ENCODE data around the gene PRKCZ.

PRKCZ gene

GRCh38 chr1:2024887-2025286 is 25.3 kb upstream of the PRKCZ start:
- DNase-seq = no peak

- DNase-seq = no peak
Observed at GRCh38 chr1:2025491-2025981, 24.7 kb upstream of the PRKCZ start.

DNA sequence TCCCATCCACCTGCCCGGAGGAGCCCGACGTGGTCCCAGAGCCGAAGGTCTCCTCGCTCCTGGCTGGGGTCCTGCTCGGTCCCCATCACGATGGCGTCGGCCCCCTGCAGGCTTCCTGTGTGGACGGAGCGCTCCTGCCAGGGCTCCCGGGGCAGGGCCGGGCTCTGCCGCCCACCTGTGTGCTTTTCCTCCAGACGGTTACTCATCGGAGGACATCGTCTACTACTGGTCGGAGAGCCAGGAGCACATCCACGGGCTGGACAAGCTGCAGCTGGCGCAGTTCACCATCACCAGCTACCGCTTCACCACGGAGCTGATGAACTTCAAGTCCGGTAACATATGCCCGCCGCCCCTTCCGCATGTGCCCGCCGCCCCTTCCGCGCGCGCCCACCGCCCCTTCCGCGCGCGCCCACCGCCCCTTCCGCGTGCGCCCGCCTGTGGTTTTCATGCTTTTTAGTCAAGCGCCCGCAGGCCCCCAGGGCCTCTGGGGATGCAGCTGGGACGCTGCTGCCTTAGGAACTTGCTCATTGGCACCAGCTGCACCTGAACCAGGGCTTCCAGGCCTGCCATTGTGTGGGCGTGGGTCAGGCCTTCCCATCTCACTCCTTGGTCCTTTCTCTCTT is 22.1 kb upstream of the PRKCZ start:
- DNase-seq = no peak

DNA sequence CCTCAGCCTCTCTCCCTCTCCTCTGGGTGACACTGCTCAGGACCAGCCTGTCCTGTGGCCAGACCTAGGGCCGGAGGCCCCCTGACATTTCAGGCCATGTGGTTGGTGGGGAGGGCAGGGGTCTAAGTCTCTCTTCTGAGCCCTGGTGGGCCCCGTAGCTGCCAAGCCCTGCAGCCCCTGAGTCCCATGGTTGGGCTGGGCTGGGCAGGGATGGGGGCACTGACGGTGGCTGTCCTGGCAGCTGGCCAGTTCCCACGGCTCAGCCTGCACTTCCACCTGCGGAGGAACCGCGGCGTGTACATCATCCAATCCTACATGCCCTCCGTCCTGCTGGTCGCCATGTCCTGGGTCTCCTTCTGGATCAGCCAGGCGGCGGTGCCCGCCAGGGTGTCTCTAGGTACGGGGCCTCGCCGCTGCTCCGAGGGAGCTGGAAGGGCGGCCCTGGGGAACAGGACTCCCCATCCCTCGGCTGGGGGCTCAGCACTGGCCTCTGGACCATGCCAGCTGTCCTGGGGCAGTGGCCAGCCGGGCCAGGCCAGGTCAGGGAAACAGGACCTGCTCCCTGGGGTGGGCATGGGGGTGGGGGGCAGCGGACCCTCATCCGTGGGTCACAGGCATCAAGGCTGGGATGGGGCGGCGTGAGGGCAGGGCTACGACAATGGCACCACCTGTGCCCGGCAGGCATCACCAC is 21.2 kb upstream of the PRKCZ start:
- no peak for DNase-seq

DNA sequence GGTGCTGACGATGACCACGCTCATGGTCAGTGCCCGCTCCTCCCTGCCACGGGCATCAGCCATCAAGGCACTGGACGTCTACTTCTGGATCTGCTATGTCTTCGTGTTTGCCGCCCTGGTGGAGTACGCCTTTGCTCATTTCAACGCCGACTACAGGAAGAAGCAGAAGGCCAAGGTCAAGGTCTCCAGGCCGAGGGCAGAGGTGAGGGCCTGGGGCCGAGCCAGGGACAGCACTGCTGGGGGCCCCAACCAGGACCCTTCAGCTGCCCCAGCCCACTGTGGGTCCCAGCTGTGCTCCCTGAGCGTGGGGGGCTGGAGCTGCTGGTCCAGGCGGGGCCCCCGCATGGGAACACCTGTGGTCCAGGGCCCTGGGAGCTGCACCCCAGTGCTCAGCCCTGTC is 20.6 kb upstream of the PRKCZ start:
- no peak for DNase-seq

DNA sequence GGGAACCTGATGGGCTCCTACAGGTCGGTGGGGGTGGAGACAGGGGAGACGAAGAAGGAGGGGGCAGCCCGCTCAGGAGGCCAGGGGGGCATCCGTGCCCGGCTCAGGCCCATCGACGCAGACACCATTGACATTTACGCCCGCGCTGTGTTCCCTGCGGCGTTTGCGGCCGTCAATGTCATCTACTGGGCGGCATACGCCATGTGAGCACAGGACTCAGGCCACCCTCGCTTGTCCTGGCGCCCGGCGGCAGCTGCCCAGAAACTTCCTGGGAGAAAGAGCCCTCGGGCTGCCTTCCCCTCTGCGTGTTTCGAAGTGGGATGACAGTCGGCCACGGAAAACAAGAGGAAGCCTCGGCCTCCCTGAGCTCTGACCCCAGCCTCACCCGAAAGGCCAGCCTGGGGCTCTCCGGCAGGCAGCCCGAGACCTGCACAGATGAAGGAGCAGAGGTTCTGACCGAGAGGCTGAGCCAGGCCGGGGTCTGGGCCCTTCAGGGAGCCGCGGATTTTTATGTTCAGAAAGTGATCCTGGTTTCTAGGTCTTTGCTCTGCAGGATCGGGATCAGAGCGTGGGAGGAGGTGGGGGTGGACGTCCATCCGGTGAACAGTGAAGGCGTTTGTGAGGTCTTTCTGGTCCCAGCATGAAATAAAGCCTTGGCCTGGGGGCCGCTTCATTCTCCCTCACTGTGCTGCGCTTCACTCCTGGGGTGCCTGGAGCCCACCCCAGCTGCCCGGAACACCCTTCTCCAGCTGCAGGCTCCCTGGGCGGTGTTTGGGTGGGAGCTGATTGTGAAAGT is 19.9 kb upstream of the PRKCZ start:
- no peak for DNase-seq

DNA sequence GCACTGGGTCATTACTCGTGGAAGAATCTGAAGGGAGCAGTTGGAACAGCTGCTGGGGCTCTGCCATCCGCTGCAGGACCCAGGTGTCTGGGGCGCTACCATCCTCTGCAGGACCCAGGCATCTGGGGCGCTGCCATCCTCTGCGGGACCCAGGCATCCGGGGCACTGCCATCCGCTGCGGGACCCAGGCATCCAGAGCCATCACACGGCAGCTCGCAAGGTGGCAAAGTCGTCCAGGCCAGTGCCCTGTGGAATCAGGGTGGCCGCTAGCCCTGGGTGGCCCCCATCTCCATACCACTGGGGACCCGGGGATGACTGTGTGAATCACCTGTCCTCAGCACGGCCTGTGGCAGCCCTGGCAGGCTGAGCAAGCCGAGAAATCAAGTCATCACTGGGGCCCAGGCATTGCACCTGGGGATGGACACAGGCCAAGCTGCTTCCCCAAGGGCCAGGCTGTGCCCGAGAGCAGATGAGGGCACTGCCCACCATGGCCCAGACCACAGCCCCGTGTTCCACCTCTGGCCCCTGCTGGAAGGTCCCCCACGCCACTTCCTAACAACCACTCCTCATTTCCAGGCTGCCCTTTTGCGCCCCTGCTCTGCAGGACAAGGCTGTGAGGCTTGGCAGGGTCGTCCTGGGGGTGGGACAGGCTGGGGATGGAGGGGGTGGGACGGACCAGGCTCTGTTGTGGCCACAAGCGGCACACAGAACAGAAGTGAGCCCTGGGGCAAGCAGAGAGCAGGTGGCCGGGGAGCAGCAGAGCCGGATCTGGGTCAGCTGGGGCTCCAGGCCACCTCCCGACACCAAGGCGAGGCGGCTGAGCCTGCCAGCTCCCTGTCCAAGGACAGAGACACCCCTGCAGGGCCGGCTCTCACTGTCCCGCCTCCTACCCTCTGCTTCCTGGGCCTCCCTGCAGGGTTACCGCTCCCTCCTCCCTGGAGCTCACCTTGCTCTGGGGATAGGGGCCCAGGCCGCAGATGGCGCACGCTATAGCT is 18.4 kb upstream of the PRKCZ start:
- DNase-seq = no peak

GRCh38 chr1:2032737-2033136 is 17.5 kb upstream of the PRKCZ start:
- DNase-seq = peak in 7 of 56 donors; percentile 2 to 36 (median 24)

DNA sequence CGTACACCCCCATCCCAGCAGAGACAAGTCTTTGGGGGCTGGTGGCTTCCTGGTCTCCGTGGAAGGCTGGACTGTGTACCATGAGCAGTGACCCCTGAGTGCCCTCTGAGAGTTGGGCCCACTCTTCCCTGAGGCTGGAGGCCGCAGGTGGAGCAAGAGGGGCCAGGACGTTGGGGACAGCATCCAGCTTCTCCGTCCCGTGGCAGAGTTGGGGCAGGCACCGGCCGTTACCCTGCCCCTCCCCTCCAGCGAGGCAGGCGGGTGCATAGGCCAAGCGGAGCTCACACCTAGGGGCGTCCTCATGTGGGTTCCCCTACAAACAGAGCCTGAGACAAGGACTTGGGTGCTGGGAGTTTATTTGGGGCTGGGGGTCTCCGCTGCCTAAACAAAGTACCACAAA is 17.0 kb upstream of the PRKCZ start:
- no peak for DNase-seq

DNA sequence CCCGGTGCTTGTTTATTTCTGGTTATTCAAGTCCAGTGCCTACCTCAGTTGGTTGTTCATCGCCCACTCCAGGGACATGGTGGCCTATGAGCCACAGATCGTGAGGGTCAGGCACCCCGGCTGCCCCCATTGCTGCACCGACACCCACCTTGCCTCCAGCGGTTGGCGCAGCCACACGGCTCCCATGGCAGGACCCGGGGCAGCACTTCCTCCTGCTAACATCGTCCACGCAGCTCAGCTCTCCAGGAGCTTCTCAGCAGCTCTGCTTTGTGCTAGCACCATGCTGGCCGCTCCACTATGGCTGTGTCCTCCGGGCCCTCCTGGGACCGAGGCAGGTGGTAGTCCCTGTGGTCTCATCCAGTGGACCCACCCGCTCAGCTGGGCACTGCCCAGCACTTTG is 13.9 kb upstream of the PRKCZ start:
- no peak for DNase-seq

- DNase-seq = no peak
Observed at GRCh38 chr1:2037314-2037979, 12.8 kb upstream of the PRKCZ start.

GRCh38 chr1:2038229-2038628 is 12.0 kb upstream of the PRKCZ start:
- DNase-seq = no peak

GRCh38 chr1:2039251-2039650 is 11.0 kb upstream of the PRKCZ start:
- DNase-seq = no peak

DNA sequence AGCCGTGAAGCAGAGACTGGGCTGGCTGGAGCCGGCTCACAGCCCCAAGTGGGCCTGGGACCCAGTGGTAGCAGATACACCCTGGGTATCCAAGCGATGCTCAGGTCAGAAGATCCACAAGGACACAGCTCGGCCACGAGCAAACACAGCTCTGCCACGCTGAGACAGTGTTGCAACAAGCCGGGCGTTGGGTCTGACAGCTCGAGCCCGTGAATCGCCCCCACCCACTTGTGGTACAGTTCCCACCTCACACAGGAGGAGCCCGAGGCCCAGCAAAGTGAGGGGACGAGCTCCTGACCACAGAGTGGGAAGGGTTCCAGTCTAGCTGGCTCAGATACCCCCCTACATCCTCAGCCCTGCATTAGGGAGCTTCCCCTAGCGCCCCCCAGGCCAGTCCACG is 8.9 kb upstream of the PRKCZ start:
- DNase-seq = no peak

GRCh38 chr1:2041887-2042286 is 8.3 kb upstream of the PRKCZ start:
- DNase-seq = no peak

DNA sequence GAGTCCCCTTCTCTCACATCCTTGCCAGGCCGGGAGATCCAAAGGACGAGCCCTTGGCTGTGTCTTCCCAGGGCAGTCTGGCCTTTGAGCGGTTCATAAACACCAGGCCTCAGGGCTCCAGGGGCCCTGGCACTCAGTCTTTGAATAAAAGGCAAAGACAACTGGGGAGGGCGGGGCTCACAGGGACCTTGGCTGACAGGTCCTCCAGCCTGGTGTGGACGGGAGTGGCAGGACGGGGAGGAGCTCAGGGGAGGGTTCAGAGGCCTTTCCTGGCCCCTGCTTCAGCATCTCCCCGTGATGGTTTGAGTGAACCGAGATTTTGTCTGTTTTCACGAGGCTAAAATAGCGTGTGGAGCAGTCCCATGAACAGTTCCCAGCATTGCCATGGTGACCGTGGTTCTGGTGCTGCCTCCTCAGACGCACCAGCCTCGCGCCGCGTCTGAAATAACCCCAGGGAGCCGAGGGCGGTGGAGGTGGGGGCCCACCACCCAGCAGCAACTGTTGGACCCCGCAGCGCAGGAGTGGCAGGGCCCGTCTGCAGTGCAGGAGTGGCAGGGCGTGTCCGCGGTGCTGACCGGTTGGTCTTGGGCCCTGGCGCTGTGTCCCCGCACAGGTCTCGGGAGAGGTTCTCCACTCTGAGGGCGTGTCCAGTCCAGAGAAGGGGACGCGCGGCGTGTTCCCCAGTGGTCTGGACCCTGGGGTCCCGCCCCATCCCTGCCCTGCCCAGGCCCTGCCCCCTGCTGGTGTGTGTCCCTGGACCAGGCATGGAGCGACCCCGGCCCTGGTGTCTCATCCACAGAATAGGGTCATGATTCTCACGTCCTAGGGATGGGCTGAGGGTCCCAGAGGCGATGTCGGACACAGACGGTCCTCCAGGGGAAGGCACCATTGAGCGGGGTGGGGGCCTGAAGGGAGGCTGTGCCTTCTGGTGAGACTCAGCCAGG is 7.1 kb upstream of the PRKCZ start:
- DNase-seq = peak in 14 of 56 donors; percentile 7 to 53 (median 33)

GRCh38 chr1:2043886-2044285 is 6.3 kb upstream of the PRKCZ start:
- no peak for DNase-seq

DNA sequence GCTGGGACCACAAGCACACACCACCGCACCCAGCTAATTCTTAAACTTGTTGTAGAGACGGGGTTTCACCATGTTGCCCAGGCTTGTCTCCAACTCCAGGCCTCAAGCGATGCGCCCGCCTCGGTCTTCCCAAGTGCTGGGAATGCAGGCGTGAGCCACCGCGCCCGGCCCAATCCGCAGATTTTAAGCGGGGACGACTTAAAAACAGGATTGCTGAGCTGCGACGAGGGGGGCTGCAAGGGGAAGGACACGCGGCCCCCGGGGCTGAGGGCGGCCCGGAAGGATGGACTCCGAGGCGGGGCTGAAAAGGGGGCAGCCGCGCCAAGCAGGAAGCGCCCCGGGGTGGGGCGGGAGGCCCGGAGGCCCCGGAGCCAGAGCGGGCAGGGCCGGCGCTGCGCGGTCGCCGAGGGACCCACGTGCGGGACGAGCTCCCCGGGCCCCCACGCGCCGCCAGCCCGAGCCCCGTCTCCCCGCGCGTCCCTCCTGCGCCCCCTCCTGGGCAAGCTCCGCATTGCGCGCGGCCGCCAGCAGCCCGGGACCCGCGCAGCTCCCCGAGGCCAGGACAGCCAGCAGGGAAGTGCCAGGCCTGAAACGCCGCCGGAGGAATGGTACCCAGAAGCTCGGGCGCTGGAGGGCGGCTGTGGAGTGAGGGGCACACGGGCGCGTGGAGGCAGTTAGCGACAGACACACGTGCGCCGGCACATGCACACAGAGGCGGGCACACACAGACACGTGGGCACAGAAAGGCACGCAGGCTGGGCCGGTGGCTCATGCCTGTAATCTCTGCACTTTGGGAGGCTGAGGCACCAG is 5.5 kb upstream of the PRKCZ start:
- peak in 48 of 56 donors; percentile 12 to 82 (median 47) for DNase-seq
